GM12878 (cell line): ENCODE measurements around the gene FICD. TPM values are rescaled to one million over a fixed set of nuclear protein-coding genes. Genes with fewer than 3 reads are reported as not detected.

Experiments
- ATAC-seq: fragments of 200-7000 bp; cut with Tn5 transposase; 3 replicates; pipeline ENCODE4 v1.9.1; 2020; ENCODE audit warnings: mild to moderate bottlenecking, moderate library complexity
- BruUV-seq: library from RNA; stranded (reverse); fragments of 400-500 nt; replicated peaks from 2 replicates; lab custom pipeline; 2021; lab: Mats Ljungman, UMichigan
- CTCF ChIA-PET: fragments of 300-600 bp; sonication (Branson Sonifier 250); formaldehyde crosslinking; extraction: SDS; loops from one replicate; lab custom pipeline; 2021; ENCODE audit warnings: inconsistent platforms; lab: Yijun Ruan, JAX
- POLR2A ChIA-PET: fragments of 350-600 bp; formaldehyde crosslinking; extraction: SDS; loops from one replicate; lab custom pipeline; 2021; ENCODE audit warnings: inconsistent platforms; lab: Charles Lee
- RAD21 ChIA-PET: fragments of 300-600 bp; sonication (Branson Sonifier 250); formaldehyde crosslinking; loops from one replicate; lab custom pipeline; 2023; ENCODE audit warnings: antibody characterized with exemption; ENCODE audit not compliant: unreplicated experiment; lab: Charles Lee
- SMC1A ChIA-PET: fragments of 300-600 bp; sonication (Branson Sonifier 250); formaldehyde crosslinking; loops from one replicate; lab custom pipeline; 2023; ENCODE audit not compliant: unreplicated experiment, uncharacterized antibody; lab: Charles Lee
- DNase-seq: peaks from one replicate; pipeline ENCODE4 v3.0.0-alpha.2; 2011; ENCODE audit warnings: low read depth, low spot score
- FAIRE-seq: peaks from 3 replicates; lab custom pipeline; 2011; peaks lifted over from hg19 to GRCh38; lab: Jason Lieb, UNC
- H2AFZ ChIP-seq: 2 replicates; pipeline ENCODE4 v1.6.0; 2011; ENCODE audit warnings: low read depth, low read length, control low read depth; ENCODE audit not compliant: control insufficient read depth
- H3K27ac ChIP-seq: 2 replicates; pipeline ENCODE4 v1.5.1; 2011; ENCODE audit warnings: control low read depth; ENCODE audit not compliant: control insufficient read depth, insufficient read depth
- H3K27me3 ChIP-seq, 2 experiments: replicated peaks in 1 of 2; 2 replicates each; pipeline versions ENCODE4 v1.6.0 to v1.6.1; 2011; ENCODE audit warnings: low read length in 1 of 2; ENCODE audit not compliant: control insufficient read depth in 2 of 2, insufficient read depth in 2 of 2
- H3K36me3 ChIP-seq, 2 experiments: 2 replicates each; pipeline ENCODE4 v1.5.1; 2011; ENCODE audit warnings: low read length in 1 of 2; ENCODE audit not compliant: control insufficient read depth in 2 of 2, insufficient read depth in 2 of 2
- H3K4me1 ChIP-seq: 2 replicates; pipeline ENCODE4 v1.6.1; 2011; ENCODE audit warnings: mild to moderate bottlenecking, low read length, moderate library complexity, mixed read lengths; ENCODE audit not compliant: control insufficient read depth, insufficient read depth
- H3K4me2 ChIP-seq: 2 replicates; pipeline ENCODE4 v1.6.0; 2011; ENCODE audit warnings: control low read depth; ENCODE audit not compliant: control insufficient read depth, insufficient read depth
- H3K4me3 ChIP-seq: fragments of 200-600 bp; sonication (generic); 2 replicates; pipeline ENCODE4 v1.5.1; 2016
- H3K79me2 ChIP-seq: 2 replicates; pipeline ENCODE4 v1.6.0; 2011; ENCODE audit warnings: low read length; ENCODE audit not compliant: control insufficient read depth, insufficient read depth
- H3K9ac ChIP-seq: 2 replicates; pipeline ENCODE4 v1.8.0; 2011; ENCODE audit warnings: low read length, control low read depth, mixed read lengths; ENCODE audit not compliant: control insufficient read depth, insufficient read depth
- H3K9me3 ChIP-seq: replicated peaks from 3 replicates; pipeline ENCODE4 v1.5.1; 2011; ENCODE audit warnings: mild to moderate bottlenecking, low read length; ENCODE audit not compliant: control insufficient read depth, insufficient read depth
- H4K20me1 ChIP-seq: 2 replicates; pipeline ENCODE4 v1.6.0; 2011; ENCODE audit not compliant: control insufficient read depth, insufficient read depth
- ATF2 ChIP-seq: IDR thresholded peaks from 2 replicates; pipeline ENCODE4 v1.6.1; 2012; ENCODE audit warnings: low read length, inconsistent platforms
- ESRRA ChIP-seq: IDR thresholded peaks from 2 replicates; pipeline ENCODE4 v1.6.1; 2012; ENCODE audit warnings: mild to moderate bottlenecking, low read length, improper control_type of control experiment
- KDM1A ChIP-seq: fragments of 200-600 bp; sonication (generic); IDR thresholded peaks from 2 replicates; pipeline ENCODE4 v1.6.1; 2016; ENCODE audit warnings: borderline replicate concordance
- PKNOX1 ChIP-seq: fragments of 450-650 bp; IDR thresholded peaks from 2 replicates; pipeline ENCODE4 v1.6.1; 2016; ENCODE audit warnings: mild to moderate bottlenecking
- POLR2AphosphoS5 ChIP-seq: IDR thresholded peaks from 2 replicates; pipeline ENCODE4 v1.6.1; 2011; ENCODE audit warnings: mild to moderate bottlenecking, low read length, inconsistent platforms
- RB1 ChIP-seq: fragments of 450-650 bp; formaldehyde crosslinking; IDR thresholded peaks from 2 replicates; pipeline ENCODE4 v1.6.1; 2017; ENCODE audit warnings: mild to moderate bottlenecking, borderline replicate concordance
- ZNF217 ChIP-seq: fragments of 450-650 bp; IDR thresholded peaks from 2 replicates; pipeline ENCODE4 v1.6.1; 2017; ENCODE audit warnings: antibody characterized with exemption, mild to moderate bottlenecking
- ZZZ3 ChIP-seq: IDR thresholded peaks from 2 replicates; pipeline ENCODE4 v1.6.1; 2011; ENCODE audit warnings: low read depth; ENCODE audit not compliant: control insufficient read depth, insufficient read length
- WGBS: methylation state at CpG from one replicate; pipeline ENCODE4 v1.1.6; 2016; ENCODE audit warnings: low lambda C conversion rate; ENCODE audit not compliant: insufficient replicate concordance, insufficient coverage; ENCODE audit errors: missing lambda C conversion rate; 5-methylcytosine and 5-hydroxymethylcytosine counted together
- in situ Hi-C: fragments of 300-500 bp; cut with MboI; formaldehyde crosslinking; loops from 9 replicates; pipeline ENCODE4 v1.14.3; 2018; ENCODE audit warnings: mixed read lengths
- intact Hi-C: fragments of 100-400 bp; cut with micrococcal nuclease; formaldehyde crosslinking; loops from one replicate; pipeline ENCODE4 v1.14.2; 2022; ENCODE audit not compliant: unreplicated experiment
- polyA plus RNA-seq, 11 experiments: library from polyadenylated mRNA; depleted of rRNA in 4 of 11; unstranded in 6 of 11; stranded (reverse) in 5 of 11; fragments of >200 nt; fragmentation: Nextera tagmentation in 4 of 11; fragmentation: Illumina TruSeq in 1 of 11; extraction: Ambion mirVana in 4 of 11; extraction: Trizol in 1 of 11; gene quantifications; 1 replicate in 1 of 11; 2 replicates in 10 of 11; pipeline versions ENCODE4 v1.2.1 to v1.2.3, GENCODE V29; 2011 to 2016; ENCODE audit warnings: inconsistent platforms in 2 of 11, missing spikeins in 2 of 11, low read depth in 1 of 11
- total RNA-seq, 4 experiments: library from RNA; depleted of rRNA in 3 of 4; stranded (reverse); fragments of >200 nt in 3 of 4; fragmentation: Illumina TruSeq in 1 of 4; extraction: Trizol in 1 of 4; gene quantifications; 2 replicates each; pipeline versions ENCODE4 v1.2.1 to v1.2.3, GENCODE V29; 2013 to 2021
- TF ChIP-seq, protein P1 (sequence below): IDR thresholded peaks from 2 replicates; pipeline ENCODE4 v1.6.1; 2011; ENCODE audit warnings: borderline replicate concordance, low read depth, mild to moderate bottlenecking, moderate library complexity, mixed read lengths, low read length; ENCODE audit not compliant: insufficient read depth; ENCODE audit errors: extremely low read length

The FICD gene
- total and polyA plus RNA-seq, 10 of the 15 experiments (the other 5 are each of a cell fraction or from before 2014, with no cell fraction given): 1.1 to 9.4 (median 4.3) TPM

GRCh38 chr12:108516511-108517275, 1.6 kb downstream of the FICD start (continued):
- TF ChIP-seq ATF2 (no peak), ZZZ3 (no peak)

GRCh38 chr12:108517288-108518100, 2.4 kb downstream of the FICD start:
- Histone ChIP-seq H3K4me2 (no peak overlapping the region), H3K4me3 (no peak overlapping the region), H3K4me1 (peaks cover 11% of the 10 kb centered on the region), H3K27me3 (no peaks in the 10 kb centered on the region), H3K36me3 (peaks cover 23 to 24% of the 10 kb centered on the region in 2 experiments), H4K20me1 (peaks cover 3% of the 10 kb centered on the region; the same call in 1 of the 2 replicates), H3K79me2 (peaks cover 16% of the 10 kb centered on the region)
- BruUV-seq: no TSS peak
- ChIA-PET RAD21 (interaction anchor here (2.2 kb wide), 1 partner anchor 100 kb away, joined by 7 read pairs; no protein-coding TSS in a partner anchor), SMC1A (interaction anchor here (0.7 to 1.7 kb wide), 3 partner anchors 9 to 284 kb away, joined by 3 to 8 read pairs (median 3); no protein-coding TSS in a partner anchor), POLR2A (no interaction called here)
- no peak for DNase-seq
- in situ Hi-C loops (loop anchor here (25.0 kb wide), 1 partner anchor 830 kb away; the partner anchor contains the start of gene PWP1), intact Hi-C loops (loop anchor here (5.0 to 10.0 kb wide), 2 partner anchors 100 to 153 kb away; no protein-coding TSS in a partner anchor)
- TF ChIP-seq KDM1A: no peak
- no peak for TF ChIP-seq ZNF217
- TF ChIP-seq POLR2AphosphoS5: peak; percentile 13; the same call in 1 of the 2 replicates
- TF ChIP-seq ESRRA: no peak
- TF ChIP-seq RB1: no peak
- TF ChIP-seq, protein P1, sequence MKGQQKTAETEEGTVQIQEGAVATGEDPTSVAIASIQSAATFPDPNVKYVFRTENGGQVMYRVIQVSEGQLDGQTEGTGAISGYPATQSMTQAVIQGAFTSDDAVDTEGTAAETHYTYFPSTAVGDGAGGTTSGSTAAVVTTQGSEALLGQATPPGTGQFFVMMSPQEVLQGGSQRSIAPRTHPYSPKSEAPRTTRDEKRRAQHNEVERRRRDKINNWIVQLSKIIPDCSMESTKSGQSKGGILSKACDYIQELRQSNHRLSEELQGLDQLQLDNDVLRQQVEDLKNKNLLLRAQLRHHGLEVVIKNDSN: no peak
- no peak for TF ChIP-seq PKNOX1
- TF ChIP-seq, all 136 proteins: peak for 1
- Histone ChIP-seq H2AFZ (no peak overlapping the region), H3K27ac (no peak overlapping the region), H3K9ac (no peak overlapping the region), H3K9me3 (no peaks in the 10 kb centered on the region)
- FAIRE-seq: no peak
- CTCF ChIA-PET: interaction anchor here (1.2 kb wide), 1 partner anchor 19 kb away, joined by 3 read pairs; no protein-coding TSS in a partner anchor
- 85% methylated on average over 12 of the region's 12 CpGs for WGBS
- ATAC-seq: no peak
